K562 (cell line): ENCODE data around the gene ZNF680. TPM values are rescaled to one million over a fixed set of nuclear protein-coding genes. Genes with fewer than 3 reads are reported as not detected.

ENCODE experiments used
- ARID3A ChIP-seq: IDR thresholded peaks from 2 replicates; pipeline ENCODE4 v1.6.1; 2012; ENCODE audit warnings: low read depth, low read length, improper control_type of control experiment, borderline replicate concordance
- ELF1 ChIP-seq: fragments of 200-800 bp; sonication (Bioruptor generic); IDR thresholded peaks from 2 replicates; pipeline ENCODE4 v1.6.1; 2016; ENCODE audit warnings: missing genetic modification characterization, missing compliant biosample characterization
- GATA2 ChIP-seq: sonication (generic); formaldehyde crosslinking; IDR thresholded peaks from 2 replicates; pipeline ENCODE4 v1.4.0; 2020; ENCODE audit warnings: mild to moderate bottlenecking, missing genetic modification reagents
- RBM25 ChIP-seq: fragments of 200-400 bp; formaldehyde crosslinking; IDR thresholded peaks from 2 replicates; pipeline ENCODE4 v1.6.1; 2018; ENCODE audit warnings: low read length, low read depth, moderate library complexity; ENCODE audit not compliant: severe bottlenecking
- SMAD4 ChIP-seq: fragments of 250-450 bp; sonication (Bioruptor Pico); conservative IDR thresholded peaks from 2 replicates; pipeline ENCODE4 v1.8.0; 2021; ENCODE audit warnings: inconsistent platforms, mild to moderate bottlenecking, moderate library complexity
- polyA plus RNA-seq, 8 experiments: library from polyadenylated mRNA; depleted of rRNA in 4 of 8; stranded (reverse) in 5 of 8; unstranded in 3 of 8; fragments of >200 nt; fragmentation: Nextera tagmentation in 2 of 8; fragmentation: Illumina TruSeq in 1 of 8; extraction: Ambion mirVana in 2 of 8; extraction: Trizol in 1 of 8; gene quantifications; 2 replicates each; pipeline versions ENCODE4 v1.2.1 to v1.2.3, GENCODE V29; 2011 to 2014; ENCODE audit warnings: inconsistent platforms in 1 of 8, missing spikeins in 1 of 8
- total RNA-seq, 7 experiments: library from RNA; depleted of rRNA in 6 of 7; stranded (reverse); fragments of >200 nt in 6 of 7; fragmentation: Illumina TruSeq in 2 of 7; extraction: Trizol in 2 of 7; gene quantifications; 2 replicates each; pipeline versions ENCODE4 v1.2.1 to v1.2.3, GENCODE V29; 2011 to 2021; ENCODE audit warnings: low replicate concordance in 1 of 7
- TF ChIP-seq, protein P1 (sequence below): sonication (generic); formaldehyde crosslinking; IDR thresholded peaks from 2 replicates; pipeline ENCODE4 v1.8.1; 2023; ENCODE audit warnings: mild to moderate bottlenecking, missing genetic modification reagents

ZNF680 gene
- total and polyA plus RNA-seq, 9 of the 15 experiments (the other 6 are each of a cell fraction or from before 2014, with no cell fraction given) = 7.0 to 25.0 (median 12.0) TPM

DNA sequence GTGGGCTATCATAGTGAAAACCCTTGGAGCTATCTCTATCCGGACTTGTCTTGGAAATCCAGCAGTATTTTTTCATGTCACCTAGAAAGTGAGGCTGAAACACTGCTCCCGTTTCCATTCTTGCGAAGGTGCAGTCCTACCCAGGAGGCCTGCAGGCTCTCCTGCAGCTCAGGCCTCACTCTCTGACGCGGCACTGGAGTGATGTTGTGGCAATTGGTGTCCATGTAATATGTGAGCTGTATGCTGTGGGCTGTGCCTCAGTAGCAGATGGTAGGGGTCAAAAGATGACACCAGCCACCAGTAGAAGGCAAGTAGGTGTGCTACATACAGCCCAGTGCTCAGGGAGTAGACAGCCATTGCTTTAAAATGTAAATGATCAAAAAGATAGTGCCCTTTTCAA lies 28.1 kb upstream of the ZNF680 start (continued):
- no peak for TF ChIP-seq ELF1 (tag)
- no peak for TF ChIP-seq SMAD4
- no peak for TF ChIP-seq RBM25
- TF ChIP-seq, protein P1, sequence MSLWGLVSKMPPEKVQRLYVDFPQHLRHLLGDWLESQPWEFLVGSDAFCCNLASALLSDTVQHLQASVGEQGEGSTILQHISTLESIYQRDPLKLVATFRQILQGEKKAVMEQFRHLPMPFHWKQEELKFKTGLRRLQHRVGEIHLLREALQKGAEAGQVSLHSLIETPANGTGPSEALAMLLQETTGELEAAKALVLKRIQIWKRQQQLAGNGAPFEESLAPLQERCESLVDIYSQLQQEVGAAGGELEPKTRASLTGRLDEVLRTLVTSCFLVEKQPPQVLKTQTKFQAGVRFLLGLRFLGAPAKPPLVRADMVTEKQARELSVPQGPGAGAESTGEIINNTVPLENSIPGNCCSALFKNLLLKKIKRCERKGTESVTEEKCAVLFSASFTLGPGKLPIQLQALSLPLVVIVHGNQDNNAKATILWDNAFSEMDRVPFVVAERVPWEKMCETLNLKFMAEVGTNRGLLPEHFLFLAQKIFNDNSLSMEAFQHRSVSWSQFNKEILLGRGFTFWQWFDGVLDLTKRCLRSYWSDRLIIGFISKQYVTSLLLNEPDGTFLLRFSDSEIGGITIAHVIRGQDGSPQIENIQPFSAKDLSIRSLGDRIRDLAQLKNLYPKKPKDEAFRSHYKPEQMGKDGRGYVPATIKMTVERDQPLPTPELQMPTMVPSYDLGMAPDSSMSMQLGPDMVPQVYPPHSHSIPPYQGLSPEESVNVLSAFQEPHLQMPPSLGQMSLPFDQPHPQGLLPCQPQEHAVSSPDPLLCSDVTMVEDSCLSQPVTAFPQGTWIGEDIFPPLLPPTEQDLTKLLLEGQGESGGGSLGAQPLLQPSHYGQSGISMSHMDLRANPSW (CRISPR knock-in tag) = no peak
- TF ChIP-seq ARID3A = no peak
- no peak for TF ChIP-seq GATA2 (CRISPR knock-in tag)
